GM19455 (cell line): ENCODE measurements around the gene PIK3R6.

ENCODE experiments used
- ATAC-seq: cut with Tn5 transposase; IDR thresholded peaks from one replicate; pipeline ENCODE4 v1.9.1; 2021; ENCODE audit not compliant: unreplicated experiment

PIK3R6 gene

DNA sequence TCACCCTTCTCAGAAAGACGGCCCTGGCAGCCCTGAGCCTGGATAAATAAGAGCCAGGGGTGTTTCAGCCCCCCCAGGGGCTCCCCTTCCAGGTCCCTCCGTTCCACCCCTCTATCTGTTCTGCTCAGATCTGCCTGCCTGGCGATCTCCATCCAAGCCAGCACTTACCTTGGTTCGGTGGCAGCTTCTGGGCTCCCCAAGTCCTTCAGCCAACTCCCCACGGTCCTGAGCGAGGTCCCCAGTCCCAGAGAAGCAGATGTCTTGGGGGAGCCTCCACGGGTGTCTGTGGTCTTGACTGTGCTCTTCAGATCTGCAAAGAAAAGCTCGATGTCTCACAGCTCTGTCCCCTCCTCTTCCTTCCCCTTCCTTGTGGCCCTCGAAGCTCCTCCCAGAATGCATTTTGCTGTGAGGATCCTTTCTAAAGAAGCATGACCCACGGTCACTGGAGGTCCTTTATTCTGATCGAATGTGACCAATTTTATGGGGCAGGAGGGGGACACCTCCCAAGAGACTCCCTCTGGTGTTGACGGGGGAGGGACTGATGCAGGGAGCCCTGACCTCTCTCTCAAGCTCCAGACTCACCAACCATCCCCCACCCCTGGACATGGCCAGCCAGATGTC lies at the start of gene PIK3R6:
PIK3R6 (minus strand) TSS at position 314 of the 621 bp plus-strand sequence. CDS start 17,880 bp downstream, outside the sequence.
- no peak for ATAC-seq

DNA sequence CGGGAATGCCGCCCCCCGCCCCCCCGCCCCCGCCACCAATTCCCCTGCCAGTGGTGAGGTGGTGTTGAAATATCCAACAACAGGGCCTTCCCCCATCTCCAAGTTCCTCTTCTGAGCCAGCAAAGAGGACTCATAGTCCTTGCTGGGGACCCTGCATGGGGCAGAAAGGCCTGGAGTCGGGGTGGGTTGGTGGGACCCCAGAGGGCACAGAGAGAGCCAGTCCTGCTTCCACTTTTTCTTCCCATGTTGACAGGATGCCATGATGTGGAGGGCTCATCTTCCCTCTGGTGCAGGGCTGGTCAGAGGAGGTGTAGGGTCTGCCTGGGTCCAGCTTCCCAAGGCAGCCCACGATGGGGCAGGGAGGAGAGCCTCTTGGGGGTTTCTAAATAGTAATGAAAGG lies 49.0 kb upstream of the PIK3R6 start:
- ATAC-seq = no peak

DNA sequence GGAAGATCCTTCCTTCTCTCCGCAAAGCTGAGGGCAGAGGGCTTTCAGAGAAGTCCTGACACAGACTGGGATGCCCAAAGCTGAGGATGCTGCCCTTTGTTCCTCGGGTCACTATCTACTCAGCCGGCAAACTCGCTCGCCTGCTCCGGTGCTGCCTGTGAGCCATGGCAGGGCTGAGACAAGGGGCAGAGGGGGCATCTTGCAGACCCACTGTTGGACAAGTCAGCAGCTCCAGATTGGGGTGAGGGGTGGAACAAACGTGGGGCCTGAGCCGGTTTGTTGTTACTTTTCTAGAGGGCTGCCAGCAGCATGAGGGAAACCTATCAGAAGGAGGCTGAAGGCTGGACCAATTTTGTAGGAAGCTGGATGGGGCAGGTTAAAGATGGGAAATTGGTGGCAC lies 47.1 kb upstream of the PIK3R6 start:
- ATAC-seq = no peak

DNA sequence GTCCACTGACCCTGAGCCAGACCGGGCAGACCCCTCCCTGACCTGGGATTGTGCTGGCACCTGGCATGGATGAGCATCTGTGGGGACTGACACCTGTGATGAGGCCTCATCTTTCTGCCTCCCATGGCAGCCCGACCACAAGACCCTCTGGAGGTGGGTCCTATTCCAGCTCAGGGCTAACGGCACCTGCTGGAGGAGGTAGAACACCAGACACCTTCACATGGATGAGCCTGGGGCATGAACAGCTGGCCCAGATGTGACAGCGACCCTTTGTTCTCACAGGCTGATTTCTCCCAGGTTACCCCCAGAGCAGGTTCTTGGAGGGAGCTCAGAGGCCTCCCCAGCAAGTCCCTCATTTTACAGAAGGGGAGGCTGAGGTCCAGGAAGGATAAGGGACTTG lies 46.4 kb upstream of the PIK3R6 start:
- no peak for ATAC-seq

GRCh38 chr17:8913091-8913490 lies 45.6 kb upstream of the PIK3R6 start:
- ATAC-seq = no peak

- ATAC-seq = no peak
Measured at GRCh38 chr17:8912084-8912981, 44.9 kb upstream of the PIK3R6 start.

DNA sequence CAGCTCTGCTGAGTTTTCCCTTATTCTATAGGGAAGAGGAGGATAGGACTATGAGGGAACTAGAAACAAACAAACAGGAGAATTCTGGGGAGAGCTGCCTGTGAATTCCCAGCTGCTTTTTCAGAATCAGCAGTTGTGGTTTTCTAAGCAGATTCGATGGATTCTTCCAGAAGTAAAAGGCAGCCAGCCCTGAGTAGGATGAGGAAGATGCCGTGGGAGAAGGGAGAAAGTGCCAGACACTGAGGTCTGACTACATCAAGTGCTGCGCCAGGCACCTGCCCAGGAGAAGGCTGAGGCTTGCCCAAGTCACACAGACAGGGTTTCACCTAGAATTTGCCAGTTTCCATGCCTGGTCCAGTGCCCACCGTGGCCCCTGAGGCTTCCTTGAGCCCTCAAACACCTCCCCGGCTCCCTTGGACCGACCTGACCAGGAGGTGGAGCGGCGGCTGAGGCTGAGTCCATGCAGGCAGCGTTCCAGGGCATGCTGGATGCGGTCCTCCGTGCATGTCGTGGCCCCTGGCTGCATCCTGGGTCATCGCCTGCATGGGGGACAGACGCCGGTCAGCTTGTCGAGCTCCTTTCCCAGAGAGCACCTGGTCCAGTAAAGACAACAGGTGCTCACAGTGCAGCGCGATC lies 43.6 kb upstream of the PIK3R6 start:
- ATAC-seq = no peak

- no peak for ATAC-seq
Measured at GRCh38 chr17:8909586-8910270, 42.3 kb upstream of the PIK3R6 start.

GRCh38 chr17:8905331-8905730 lies 37.9 kb upstream of the PIK3R6 start:
- no peak for ATAC-seq

DNA sequence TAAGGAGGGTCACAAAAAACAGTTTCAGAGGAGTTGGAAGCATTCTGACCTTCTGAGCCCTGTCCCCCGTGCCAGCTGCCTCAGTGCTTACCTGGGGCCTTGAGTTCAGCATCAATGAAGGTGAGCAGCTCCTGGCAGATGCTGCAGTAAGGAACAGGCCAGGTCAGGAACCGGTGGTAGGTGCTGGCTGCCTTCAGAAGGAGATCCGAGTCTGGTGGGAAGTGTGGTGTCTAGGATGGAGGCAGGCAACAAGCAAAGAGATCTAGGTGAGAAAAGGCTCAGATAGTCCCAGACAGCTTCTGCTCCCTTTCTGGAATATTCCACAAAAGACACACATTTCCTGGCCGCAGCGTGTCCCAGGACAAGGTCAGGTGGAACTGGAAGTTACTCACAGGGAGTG lies 37.2 kb upstream of the PIK3R6 start:
- ATAC-seq = no peak

DNA sequence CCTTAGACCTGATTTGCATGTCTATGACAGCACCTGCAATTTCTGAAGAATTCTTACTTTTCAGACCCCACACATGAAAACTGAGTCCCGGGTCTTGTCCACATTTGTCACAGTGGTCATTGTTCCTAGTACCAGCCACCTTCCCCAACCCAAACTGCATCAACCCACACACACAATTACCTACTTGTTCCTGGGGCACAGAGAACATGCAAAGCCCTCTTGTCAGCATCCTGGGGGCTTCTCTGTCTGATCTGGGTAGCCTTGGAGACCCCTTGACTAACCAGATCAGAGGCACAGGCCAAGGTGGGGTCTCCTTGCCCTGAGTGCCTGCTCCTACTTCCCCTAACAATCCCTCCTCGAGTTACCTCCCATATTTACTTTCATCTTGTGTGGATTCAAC lies 36.7 kb upstream of the PIK3R6 start:
- ATAC-seq = no peak

- no peak for ATAC-seq
Measured at GRCh38 chr17:8900626-8901585, 33.4 kb upstream of the PIK3R6 start.

DNA sequence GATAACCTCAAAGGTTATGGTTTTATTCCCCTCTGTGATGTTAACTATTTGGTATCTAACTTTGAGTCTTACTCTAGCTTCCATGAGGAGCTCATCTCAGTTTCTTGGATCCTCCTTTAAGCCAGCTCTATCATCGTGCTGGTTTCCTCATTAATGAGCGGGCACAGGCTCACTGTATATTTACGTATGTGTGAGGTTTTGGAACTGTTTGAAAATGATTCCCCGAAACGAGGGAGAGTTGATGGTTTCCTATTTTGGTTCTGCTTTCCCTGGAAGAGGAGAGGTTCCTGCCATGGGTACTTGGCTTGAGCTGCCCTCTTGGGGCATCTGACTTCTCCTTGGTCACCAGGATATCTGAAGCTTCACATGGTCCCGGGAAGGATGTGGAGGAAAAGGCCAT lies 32.7 kb upstream of the PIK3R6 start:
- ATAC-seq = no peak

GRCh38 chr17:8898636-8899035 lies 31.2 kb upstream of the PIK3R6 start:
- ATAC-seq = no peak

- no peak for ATAC-seq
Measured at GRCh38 chr17:8898126-8898525, 30.7 kb upstream of the PIK3R6 start.

GRCh38 chr17:8896641-8897635 lies 29.5 kb upstream of the PIK3R6 start:
- ATAC-seq = no peak

- no peak for ATAC-seq
Measured at GRCh38 chr17:8896087-8896486, 28.6 kb upstream of the PIK3R6 start.

GRCh38 chr17:8894673-8895578 lies 27.5 kb upstream of the PIK3R6 start:
- ATAC-seq = no peak
